T-helper 2 cell treated with Interferon-gamma antibody and Interleukin-4, amounts not matched to agents 100 ng/mL and 5 ng/mL, for 36 hours (primary cell): ENCODE results near the gene PRPF6. TPM values are rescaled to one million over a fixed set of nuclear protein-coding genes. Genes with fewer than 3 reads are reported as not detected.

Experiments
- total RNA-seq: library from RNA; stranded (reverse); gene quantifications from 2 replicates; pipeline ENCODE4 v1.2.3, GENCODE V29; 2022

PRPF6 gene
- total RNA-seq, 1 donor from 2014 or later = 69.4 TPM

Other genes with a start within 250 kb of the PRPF6 start
- gene LIME1, start 244.5 kb upstream of the PRPF6 start, total RNA-seq = 185 and 193 TPM in 2 replicates
- gene SLC2A4RG, start 241.4 kb upstream of the PRPF6 start, total RNA-seq = 102 and 113 TPM in 2 replicates
- gene ZBTB46, start 149.9 kb upstream of the PRPF6 start, total RNA-seq = 0.16 and 0.32 TPM in 2 replicates
- not detected in 2 replicates for gene ABHD16B, start 119.6 kb upstream of the PRPF6 start, total RNA-seq
- gene TPD52L2, start 115.9 kb upstream of the PRPF6 start, total RNA-seq = 46.4 and 48.3 TPM in 2 replicates
- 50.4 and 53.8 TPM in 2 replicates for gene DNAJC5, start 86.0 kb upstream of the PRPF6 start, total RNA-seq
- 46.3 and 47.7 TPM in 2 replicates for gene UCKL1, start 24.7 kb upstream of the PRPF6 start, total RNA-seq
- gene ZNF512B, start 11.2 kb upstream of the PRPF6 start, total RNA-seq = 25.8 and 26.9 TPM in 2 replicates
- 21.8 TPM in 2 replicates for gene SAMD10, start 1.5 kb upstream of the PRPF6 start, total RNA-seq
- gene C20orf204, start 55.0 kb downstream of the PRPF6 start, total RNA-seq = 4.9 and 5.3 TPM in 2 replicates
- gene SOX18, start 68.5 kb downstream of the PRPF6 start, total RNA-seq = 0.68 and 0.75 TPM in 2 replicates
- 60.8 and 61.5 TPM in 2 replicates for gene TCEA2, start 82.1 kb downstream of the PRPF6 start, total RNA-seq
- gene RGS19, start 98.4 kb downstream of the PRPF6 start, total RNA-seq = 96.3 and 97.6 TPM in 2 replicates
- gene OPRL1, start 99.0 kb downstream of the PRPF6 start, total RNA-seq = 0.70 and 0.89 TPM in 2 replicates
- 0.34 TPM in 1 of 2 replicates, not detected in the other for gene LKAAEAR1, start 103.3 kb downstream of the PRPF6 start, total RNA-seq
- not detected in 2 replicates for gene NPBWR2, start 126.4 kb downstream of the PRPF6 start, total RNA-seq
- gene MYT1, start 183.3 kb downstream of the PRPF6 start, total RNA-seq = not detected in 2 replicates